HG02943 (cell line): ENCODE results near the gene ABLIM2.

Source experiments
- ATAC-seq: cut with Tn5 transposase; IDR thresholded peaks from one replicate; pipeline ENCODE4 v1.9.1; 2021; ENCODE audit warnings: mild to moderate bottlenecking, low read depth, moderate library complexity; ENCODE audit not compliant: unreplicated experiment

Gene ABLIM2

GRCh38 chr4:8053688-8054449 lies 104.7 kb downstream of the ABLIM2 start:
- no peak for ATAC-seq

- no peak for ATAC-seq
Observed at GRCh38 chr4:8052160-8052691, 106.4 kb downstream of the ABLIM2 start.

GRCh38 chr4:8051644-8052043 lies 107.0 kb downstream of the ABLIM2 start:
- ATAC-seq: no peak

- no peak for ATAC-seq
Observed at GRCh38 chr4:8050555-8051206, 107.9 kb downstream of the ABLIM2 start.

- no peak for ATAC-seq
Observed at GRCh38 chr4:8050180-8050554, 108.4 kb downstream of the ABLIM2 start.

GRCh38 chr4:8048856-8049676 lies 109.5 kb downstream of the ABLIM2 start:
- ATAC-seq: no peak

GRCh38 chr4:8047837-8048678 lies 110.6 kb downstream of the ABLIM2 start:
- ATAC-seq: no peak

- ATAC-seq: no peak
Observed at GRCh38 chr4:8046925-8047541, 111.6 kb downstream of the ABLIM2 start.

- no peak for ATAC-seq
Observed at GRCh38 chr4:8045909-8046308, 112.7 kb downstream of the ABLIM2 start.

GRCh38 chr4:8044699-8045098 lies 113.9 kb downstream of the ABLIM2 start:
- no peak for ATAC-seq

- ATAC-seq: no peak
Observed at GRCh38 chr4:8044244-8044643, 114.4 kb downstream of the ABLIM2 start.

GRCh38 chr4:8043596-8043995 lies 115.0 kb downstream of the ABLIM2 start:
- ATAC-seq: no peak

- ATAC-seq: no peak
Observed at GRCh38 chr4:8041868-8042267, 116.7 kb downstream of the ABLIM2 start.

GRCh38 chr4:8041172-8041571 lies 117.4 kb downstream of the ABLIM2 start:
- ATAC-seq: no peak

GRCh38 chr4:8040607-8041006 lies 118.0 kb downstream of the ABLIM2 start:
- no peak for ATAC-seq

- no peak for ATAC-seq
Observed at GRCh38 chr4:8039853-8040252, 118.8 kb downstream of the ABLIM2 start.

- no peak for ATAC-seq
Observed at GRCh38 chr4:8039290-8039689, 119.3 kb downstream of the ABLIM2 start.

- no peak for ATAC-seq
Observed at GRCh38 chr4:8038719-8039251, 119.8 kb downstream of the ABLIM2 start.

GRCh38 chr4:8038083-8038482 lies 120.5 kb downstream of the ABLIM2 start:
- ATAC-seq: no peak
